Measurements from ENCODE around the gene MED25. TPM values are rescaled to one million over a fixed set of nuclear protein-coding genes. Genes with fewer than 3 reads are reported as not detected.

The MED25 gene
- total RNA-seq, 2 donors from 2014 or later, result 89.1 to 90.0 TPM

DNA sequence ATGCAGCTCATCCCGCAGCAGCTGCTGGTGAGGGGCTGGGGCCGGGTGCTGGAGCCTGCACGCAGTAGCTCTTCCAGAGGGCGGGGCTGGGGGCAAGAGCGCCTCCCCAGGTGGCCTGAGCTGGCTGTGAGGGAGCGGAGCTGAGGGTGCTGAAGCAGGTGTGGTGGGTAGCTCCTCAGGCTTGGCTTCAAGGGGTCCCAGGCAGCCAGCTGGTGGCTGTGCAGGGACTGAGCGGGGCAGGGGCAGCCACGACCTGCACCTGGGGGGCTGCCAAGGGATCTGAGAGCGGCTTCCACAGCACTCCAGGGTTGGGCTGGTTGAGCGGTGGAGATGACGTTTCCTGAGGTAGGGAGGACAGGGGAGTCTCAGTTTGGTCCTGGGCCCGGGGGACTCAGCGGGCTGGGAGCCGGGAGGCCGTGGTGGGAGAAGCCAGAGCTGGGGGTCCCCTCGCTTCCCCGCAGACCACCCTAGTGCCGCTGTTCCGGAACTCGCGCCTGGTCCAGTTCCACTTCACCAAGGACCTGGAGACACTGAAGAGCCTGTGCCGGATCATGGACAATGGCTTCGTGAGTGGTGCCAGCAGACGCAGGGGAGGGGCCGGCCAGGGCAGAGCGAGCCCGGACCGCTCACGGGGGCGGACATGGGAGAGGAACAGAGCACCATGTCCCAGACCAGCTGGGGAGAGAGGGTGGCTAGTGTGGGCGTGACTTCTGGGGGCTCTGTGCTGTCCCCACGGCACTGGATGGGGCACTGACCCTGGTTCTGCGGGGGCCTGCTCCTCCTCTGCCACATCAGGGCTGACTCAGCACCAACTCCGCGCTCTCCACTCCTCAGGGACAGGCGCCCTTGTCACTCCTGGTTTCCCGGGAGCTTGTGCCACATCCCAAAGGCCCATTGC is 40.2 kb downstream of the MED25 start:
- H3K9me3 Mint-ChIP-seq, result no peaks in the 10 kb centered on the region
- H3K27ac ChIP-seq (ENCODE audit: low read depth, low read length), result no peak overlapping the region
- TF ChIP-seq, protein P1, sequence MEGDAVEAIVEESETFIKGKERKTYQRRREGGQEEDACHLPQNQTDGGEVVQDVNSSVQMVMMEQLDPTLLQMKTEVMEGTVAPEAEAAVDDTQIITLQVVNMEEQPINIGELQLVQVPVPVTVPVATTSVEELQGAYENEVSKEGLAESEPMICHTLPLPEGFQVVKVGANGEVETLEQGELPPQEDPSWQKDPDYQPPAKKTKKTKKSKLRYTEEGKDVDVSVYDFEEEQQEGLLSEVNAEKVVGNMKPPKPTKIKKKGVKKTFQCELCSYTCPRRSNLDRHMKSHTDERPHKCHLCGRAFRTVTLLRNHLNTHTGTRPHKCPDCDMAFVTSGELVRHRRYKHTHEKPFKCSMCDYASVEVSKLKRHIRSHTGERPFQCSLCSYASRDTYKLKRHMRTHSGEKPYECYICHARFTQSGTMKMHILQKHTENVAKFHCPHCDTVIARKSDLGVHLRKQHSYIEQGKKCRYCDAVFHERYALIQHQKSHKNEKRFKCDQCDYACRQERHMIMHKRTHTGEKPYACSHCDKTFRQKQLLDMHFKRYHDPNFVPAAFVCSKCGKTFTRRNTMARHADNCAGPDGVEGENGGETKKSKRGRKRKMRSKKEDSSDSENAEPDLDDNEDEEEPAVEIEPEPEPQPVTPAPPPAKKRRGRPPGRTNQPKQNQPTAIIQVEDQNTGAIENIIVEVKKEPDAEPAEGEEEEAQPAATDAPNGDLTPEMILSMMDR (conservative IDR thresholded peaks at IDR 0.05), result no peak
- H3K27me3 ChIP-seq (ENCODE audit: control insufficient read depth, insufficient read depth, low read length, poor library complexity, severe bottlenecking), result no peaks in the 10 kb centered on the region
- peaks cover 41% of the 10 kb centered on the region for H3K36me3 Mint-ChIP-seq (ENCODE audit: low read depth)
- peaks cover 59% of the 10 kb centered on the region for H3K36me3 ChIP-seq (ENCODE audit: control insufficient read depth, insufficient read depth, low read length)
- no peaks in the 10 kb centered on the region for H3K9me3 ChIP-seq (ENCODE audit: control insufficient read depth, low read length)
- peak overlapping the region; percentile 35 for H3K27ac Mint-ChIP-seq
- no peak overlapping the region for H3K4me3 Mint-ChIP-seq
- 96% methylated on average over 27 to 37 of the region's 37 CpGs for WGBS, 2 experiments (ENCODE audit: insufficient coverage in 1 of 2, insufficient read length in 1 of 2)
- peak; percentile 64 for DNase-seq
- peaks cover 3% of the 10 kb centered on the region for H3K4me1 Mint-ChIP-seq
- H3K4me3 ChIP-seq (ENCODE audit: low read length), result no peak overlapping the region
- no peaks in the 10 kb centered on the region for H3K4me1 ChIP-seq (ENCODE audit: control insufficient read depth, insufficient read depth, low read length)
- no peaks in the 10 kb centered on the region for H3K27me3 Mint-ChIP-seq (ENCODE audit: insufficient read depth)
- H3K9ac ChIP-seq (ENCODE audit: extremely low read depth, low read length, poor library complexity, severe bottlenecking), result no peak overlapping the region

DNA sequence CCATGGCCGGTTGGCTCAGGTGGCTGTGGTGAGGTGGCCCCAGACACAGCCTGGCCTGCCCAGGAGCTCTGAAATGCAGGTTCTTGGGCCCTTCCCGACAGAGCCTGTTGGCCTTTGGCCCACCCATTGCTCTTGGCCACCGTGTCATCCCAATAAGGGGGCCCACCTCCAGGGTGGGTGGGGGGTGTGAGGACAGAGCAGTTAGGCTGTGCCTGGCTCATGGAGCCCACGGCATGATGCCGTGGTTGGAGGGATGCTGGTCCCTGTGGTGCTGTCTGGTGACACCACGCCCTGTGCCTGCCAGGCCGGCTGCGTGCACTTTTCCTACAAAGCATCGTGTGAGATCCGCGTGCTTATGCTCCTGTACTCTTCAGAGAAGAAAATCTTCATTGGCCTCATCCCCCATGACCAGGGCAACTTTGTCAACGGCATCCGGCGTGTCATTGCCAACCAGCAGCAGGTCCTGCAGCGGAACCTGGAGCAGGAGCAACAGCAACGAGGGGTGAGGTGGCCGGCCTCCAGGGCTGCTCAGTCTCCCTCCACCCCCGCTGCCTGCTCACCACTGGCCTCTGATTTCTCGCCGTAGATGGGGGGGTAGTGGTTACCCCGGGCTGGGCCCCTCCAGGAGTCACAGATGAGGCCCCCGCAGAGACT is 41.7 kb downstream of the MED25 start:
- no peak overlapping the region for H3K4me3 Mint-ChIP-seq
- WGBS, 2 experiments (ENCODE audit: insufficient coverage in 1 of 2, insufficient read length in 1 of 2), result 94 to 98% methylated on average over 14 to 22 of the region's 22 CpGs
- H3K36me3 Mint-ChIP-seq (ENCODE audit: low read depth), result peaks cover 54% of the 10 kb centered on the region
- H3K9me3 ChIP-seq (ENCODE audit: control insufficient read depth, low read length), result no peaks in the 10 kb centered on the region
- no peaks in the 10 kb centered on the region for H3K4me1 Mint-ChIP-seq
- no peak overlapping the region for H3K9ac ChIP-seq (ENCODE audit: extremely low read depth, low read length, poor library complexity, severe bottlenecking)
- DNase-seq, result peak; percentile 51
- no peaks in the 10 kb centered on the region for H3K27me3 ChIP-seq (ENCODE audit: control insufficient read depth, insufficient read depth, low read length, poor library complexity, severe bottlenecking)
- H3K4me1 ChIP-seq (ENCODE audit: control insufficient read depth, insufficient read depth, low read length), result no peaks in the 10 kb centered on the region
- H3K27ac Mint-ChIP-seq, result peak overlapping the region; percentile 48
- H3K36me3 ChIP-seq (ENCODE audit: control insufficient read depth, insufficient read depth, low read length), result peaks cover 68% of the 10 kb centered on the region
- no peak overlapping the region for H3K4me3 ChIP-seq (ENCODE audit: low read length)
- H3K9me3 Mint-ChIP-seq, result no peaks in the 10 kb centered on the region
- no peaks in the 10 kb centered on the region for H3K27me3 Mint-ChIP-seq (ENCODE audit: insufficient read depth)
- TF ChIP-seq, protein P1 (conservative IDR thresholded peaks at IDR 0.05), result no peak
- H3K27ac ChIP-seq (ENCODE audit: low read depth, low read length), result peak overlapping the region; percentile 22

DNA sequence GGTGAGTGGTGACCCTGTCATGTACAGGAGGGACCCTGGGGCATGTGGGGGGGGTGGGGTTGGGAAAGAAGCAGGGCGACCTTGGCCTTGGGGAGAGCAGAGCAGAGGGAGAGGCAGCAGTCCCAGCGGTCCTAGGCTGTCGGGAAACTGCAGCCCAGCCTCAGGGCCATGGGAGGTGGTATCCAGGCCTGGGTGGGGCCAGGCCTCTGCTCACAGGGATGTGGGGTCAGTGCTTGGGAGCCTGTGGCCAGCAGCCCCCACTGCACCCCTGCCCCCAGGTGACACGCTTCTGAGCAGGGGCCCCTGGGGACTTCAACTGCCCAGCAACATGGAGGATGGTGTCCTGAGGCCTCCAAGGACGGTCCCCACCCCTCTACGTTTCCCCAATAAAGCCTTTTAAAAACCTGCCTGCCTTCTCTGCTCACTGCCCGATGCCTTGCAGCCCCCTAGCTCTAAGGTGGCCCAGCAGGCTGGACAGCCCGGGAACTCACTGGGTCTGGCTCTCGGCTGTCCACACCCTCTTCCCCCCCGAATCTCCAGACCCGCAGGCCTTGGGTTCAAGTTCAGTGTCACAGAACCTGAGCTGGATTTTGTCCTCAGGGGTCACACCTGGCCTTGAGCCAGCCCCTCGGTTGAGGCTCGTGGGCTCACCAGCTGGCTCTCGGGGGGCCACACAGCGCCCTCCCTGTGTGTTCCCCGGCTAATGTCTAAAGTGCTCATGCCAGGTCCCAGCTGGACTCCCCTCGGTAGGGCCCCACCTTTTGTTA is 42.4 kb downstream of the MED25 start:
- TF ChIP-seq, protein P1 (conservative IDR thresholded peaks at IDR 0.05), result no peak
- Mint-ChIP-seq H3K27ac (peak overlapping the region; percentile 75), H3K27me3 (ENCODE audit: insufficient read depth) (no peaks in the 10 kb centered on the region), H3K9me3 (no peaks in the 10 kb centered on the region), H3K4me1 (no peaks in the 10 kb centered on the region), H3K4me3 (no peak overlapping the region), H3K36me3 (ENCODE audit: low read depth) (peaks cover 56% of the 10 kb centered on the region)
- Histone ChIP-seq H3K4me1 (ENCODE audit: control insufficient read depth, insufficient read depth, low read length) (no peaks in the 10 kb centered on the region), H3K4me3 (ENCODE audit: low read length) (no peak overlapping the region), H3K9me3 (ENCODE audit: control insufficient read depth, low read length) (no peaks in the 10 kb centered on the region), H3K9ac (ENCODE audit: extremely low read depth, low read length, poor library complexity, severe bottlenecking) (no peak overlapping the region), H3K27ac (ENCODE audit: low read depth, low read length) (peak overlapping the region; percentile 38), H3K27me3 (ENCODE audit: control insufficient read depth, insufficient read depth, low read length, poor library complexity, severe bottlenecking) (no peaks in the 10 kb centered on the region), H3K36me3 (ENCODE audit: control insufficient read depth, insufficient read depth, low read length) (peaks cover 66% of the 10 kb centered on the region)
- WGBS, 2 experiments (ENCODE audit: insufficient coverage in 1 of 2, insufficient read length in 1 of 2), result 90 to 92% methylated on average over 8 to 17 of the region's 17 CpGs
- no peak for DNase-seq
